HL-60/S4 treated with retinoic acid at 250 ng/mL for 4 days and 3 days (cell line): ENCODE data around the gene PLXNA4.

Source experiments
- in situ Hi-C: fragments of 300-500 bp; cut with MboI; formaldehyde crosslinking; loops from 2 replicates; pipeline ENCODE4 v1.7.0; 2022; ENCODE audit warnings: low sequenced_read_pairs

The PLXNA4 gene

DNA sequence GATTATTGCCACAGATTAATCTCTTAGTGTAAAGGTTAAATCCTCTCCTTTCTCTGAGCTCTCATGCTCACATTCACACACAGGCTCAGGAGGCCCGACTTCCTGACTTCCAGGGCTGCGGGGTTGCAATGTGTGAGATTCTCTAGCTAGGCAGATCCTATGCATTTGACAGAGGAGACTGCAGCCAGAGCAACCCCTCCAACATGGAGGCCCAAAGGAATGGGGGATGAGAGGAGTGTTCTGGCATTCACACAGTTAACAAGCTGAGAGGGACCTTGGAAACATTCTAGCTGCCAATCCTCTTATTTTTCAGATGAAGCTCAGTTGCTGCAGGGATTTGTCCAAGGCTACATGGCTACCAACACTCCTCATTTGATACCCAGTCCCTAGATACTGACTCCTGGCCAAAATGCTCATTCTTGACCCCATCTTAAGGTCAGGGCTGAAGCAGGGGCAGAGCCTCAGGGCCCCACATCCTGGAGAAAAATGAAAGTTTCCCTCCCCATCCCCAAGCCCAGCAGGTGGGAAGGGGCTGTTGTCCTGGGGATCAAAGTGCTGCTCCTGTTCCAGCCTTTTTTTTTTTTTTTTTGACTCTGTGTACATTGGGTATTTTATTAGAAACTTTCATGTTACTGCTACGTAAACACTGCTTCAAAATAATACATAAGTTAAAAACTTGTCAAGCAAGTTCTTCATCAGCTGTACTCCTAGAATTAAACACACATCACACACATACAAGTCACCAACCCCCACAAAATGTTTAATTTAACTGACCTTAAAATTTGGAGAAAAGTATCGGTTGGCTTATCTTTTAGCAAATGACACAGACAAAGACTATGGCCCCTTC, 325.6 kb downstream of the PLXNA4 start:
- in situ Hi-C loops: no loop called here

DNA sequence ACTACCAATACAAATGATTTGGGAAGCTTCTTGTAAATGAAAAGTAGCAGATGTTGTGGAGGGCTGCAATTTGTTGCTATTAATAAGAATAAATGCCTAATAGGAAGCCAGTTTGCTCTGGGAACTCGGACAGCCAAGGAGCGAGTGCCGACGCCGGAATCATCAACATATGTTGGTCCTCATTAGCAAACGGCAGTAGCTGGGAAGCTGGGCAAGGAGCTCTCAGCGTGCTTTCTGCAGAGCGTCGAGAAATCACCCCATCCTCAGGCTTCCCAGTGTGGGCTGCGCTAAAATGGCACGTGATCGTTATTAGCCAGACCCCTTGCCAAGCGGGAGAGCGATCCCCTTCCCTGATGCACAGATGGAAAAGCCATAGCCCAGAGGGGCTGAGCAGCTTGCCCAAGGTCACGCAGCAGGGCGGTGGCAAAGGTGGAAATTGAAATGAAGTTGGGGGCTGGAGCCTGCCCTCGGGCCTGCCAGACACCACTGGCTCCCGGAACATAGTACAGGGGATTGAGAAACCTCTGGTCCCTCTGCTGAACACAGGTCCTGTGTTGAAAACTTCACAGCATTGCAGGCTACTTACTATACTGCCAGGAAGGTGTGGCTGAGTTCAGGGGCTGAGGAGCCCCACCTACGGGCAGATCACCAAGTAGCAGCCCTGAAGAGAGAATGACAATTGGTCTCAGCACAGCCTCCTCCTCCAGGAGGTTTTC, 326.9 kb downstream of the PLXNA4 start:
- in situ Hi-C loops: no loop called here

DNA sequence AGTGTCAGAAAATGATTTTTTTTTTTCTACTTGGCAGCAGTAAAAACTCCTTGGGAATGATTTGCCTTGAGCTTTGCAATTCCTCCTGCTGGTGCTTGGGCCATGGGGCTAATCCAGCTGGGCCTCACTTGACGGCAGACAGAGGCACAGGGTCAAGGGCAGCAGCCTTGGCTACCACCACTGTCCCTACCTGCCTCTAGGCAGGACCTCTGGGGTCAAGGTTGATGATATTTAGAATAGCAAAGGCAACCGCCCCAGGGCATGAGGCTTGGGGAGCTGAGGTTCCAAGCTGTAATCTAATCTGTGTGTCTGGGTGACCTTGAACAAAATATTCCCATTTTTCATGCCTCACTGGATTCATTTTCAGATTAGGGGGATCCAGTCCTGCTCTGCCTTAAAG, 327.4 kb downstream of the PLXNA4 start:
- in situ Hi-C loops: no loop called here

DNA sequence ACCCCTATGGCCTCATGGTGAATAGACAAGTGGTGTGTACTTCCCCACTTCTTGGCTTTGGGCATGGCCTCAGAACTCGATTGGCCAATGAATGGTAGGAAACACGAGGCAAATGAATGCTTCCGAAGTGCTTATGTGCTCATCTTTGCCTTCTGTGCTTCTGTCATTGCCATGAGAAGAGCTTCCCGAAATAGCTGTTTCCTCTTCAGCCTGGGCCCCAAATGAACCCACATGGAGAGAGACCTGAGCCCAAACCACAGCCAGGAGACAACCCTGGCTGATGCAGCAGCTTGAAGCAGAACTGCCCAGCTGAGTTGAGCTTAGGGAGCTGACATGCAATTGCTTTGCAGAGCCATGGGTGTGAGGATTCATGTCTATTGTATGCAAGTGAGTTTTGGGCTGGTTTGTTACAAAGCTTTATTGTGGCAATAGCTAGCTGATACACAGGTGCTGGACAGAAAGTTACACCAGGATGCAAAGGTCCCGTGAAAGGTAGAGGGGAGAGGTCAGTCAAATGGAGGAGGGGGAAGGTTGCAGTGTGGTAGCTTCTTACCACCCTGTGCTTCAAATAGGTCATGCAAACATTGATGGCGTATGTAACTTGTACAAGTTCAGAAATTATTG, 328.2 kb downstream of the PLXNA4 start:
- in situ Hi-C loops: no loop called here

DNA sequence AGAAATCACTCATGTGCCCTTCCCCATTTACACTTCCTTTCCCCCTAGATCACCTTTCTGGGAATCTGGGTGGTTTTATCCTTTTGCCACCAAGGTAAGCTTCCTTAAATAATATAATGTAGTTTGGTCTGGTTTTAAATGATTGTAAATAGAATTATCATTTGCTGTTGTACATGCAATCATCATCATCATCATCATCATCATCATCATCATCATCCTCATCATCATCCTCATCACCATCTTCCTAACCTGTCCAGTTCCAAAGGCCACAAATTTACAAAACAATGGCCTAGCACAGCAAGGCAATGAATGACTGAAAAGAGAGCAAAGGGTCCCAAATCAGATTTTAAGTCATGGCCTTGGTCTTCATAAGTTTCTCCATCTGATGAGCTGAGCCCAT, 329.7 kb downstream of the PLXNA4 start:
- in situ Hi-C loops: no loop called here

DNA sequence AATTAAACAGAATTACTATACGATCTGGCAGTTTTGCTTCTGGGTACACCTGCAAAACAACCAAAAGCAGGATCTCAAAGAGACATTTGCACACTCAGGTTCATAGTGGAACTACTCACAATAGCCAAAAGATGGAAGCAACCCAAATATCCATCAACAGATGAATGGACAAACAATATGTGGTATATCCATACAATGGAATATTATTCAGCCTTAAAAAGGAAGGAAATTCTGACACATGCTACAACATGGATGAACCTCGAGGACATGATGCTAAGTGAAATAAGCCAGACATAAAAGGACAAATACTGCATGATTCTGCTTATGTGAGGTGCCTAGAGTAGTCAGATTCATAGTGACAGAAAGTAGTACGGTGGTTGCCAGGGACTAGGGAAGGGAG, 330.7 kb downstream of the PLXNA4 start:
- in situ Hi-C loops: no loop called here

DNA sequence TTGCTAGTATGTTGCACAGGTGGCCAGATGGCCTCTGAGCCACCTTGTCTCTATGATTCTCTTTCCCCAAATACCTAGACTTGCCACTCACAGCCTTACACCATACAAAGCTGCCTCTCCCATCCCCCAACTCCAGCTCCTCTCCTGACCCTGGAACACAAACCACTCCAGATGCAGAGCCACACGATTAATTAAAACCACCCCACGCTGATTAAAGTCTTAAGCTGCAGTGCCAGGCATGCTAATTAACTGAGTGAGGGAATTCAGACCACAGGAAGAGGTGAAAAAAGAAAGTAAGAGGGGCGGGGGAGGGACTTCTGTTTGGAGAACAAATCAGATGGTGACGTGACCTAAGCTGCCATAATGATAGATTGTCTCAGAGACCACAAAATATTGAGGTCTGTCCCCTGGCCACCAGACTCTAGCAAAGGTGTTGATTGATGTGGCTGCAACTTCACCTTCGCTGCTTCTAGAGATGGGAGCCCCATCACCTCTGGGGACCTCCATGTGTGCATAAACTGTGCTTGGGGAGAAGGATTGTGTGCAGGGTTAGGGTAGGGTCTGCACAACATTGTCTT, 331.3 kb downstream of the PLXNA4 start:
- in situ Hi-C loops: no loop called here

DNA sequence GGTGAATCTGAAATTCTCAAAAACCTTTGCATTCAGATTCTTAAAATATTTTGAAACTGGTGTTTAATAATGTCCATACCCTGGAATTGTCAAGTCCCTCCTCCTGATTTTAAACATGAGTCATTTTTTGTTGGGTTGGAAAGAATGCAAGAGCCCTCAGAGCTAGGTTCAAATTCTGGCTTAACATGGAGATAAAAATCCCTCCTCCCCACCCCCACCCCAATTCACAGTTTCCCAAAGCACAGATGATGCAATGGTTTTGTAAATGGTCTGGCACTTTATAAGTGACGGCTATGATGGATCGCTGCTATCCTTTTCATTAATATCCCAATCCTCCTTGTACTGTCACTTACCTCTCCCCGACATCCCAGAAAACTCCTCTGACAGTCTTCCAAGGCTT, 332.8 kb downstream of the PLXNA4 start:
- in situ Hi-C loops: no loop called here

DNA sequence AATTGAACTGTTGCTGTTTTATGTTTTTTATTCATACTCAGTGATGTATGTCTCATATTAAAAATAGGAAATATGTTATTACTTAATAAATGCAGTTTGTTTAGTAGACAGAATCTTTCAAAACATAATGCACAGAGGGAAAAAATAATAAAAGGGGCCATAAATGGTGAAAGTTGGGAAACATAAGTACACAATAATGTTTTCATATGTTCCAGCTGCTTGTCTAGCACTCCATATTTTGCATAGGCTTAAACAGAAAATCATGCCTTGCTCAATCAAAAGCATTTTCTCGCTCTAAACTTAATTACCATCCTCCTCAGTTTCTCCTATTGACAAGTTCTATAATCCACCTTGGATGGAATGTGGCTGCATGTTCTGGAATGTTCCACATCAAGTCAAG, 333.2 kb downstream of the PLXNA4 start:
- in situ Hi-C loops: no loop called here

DNA sequence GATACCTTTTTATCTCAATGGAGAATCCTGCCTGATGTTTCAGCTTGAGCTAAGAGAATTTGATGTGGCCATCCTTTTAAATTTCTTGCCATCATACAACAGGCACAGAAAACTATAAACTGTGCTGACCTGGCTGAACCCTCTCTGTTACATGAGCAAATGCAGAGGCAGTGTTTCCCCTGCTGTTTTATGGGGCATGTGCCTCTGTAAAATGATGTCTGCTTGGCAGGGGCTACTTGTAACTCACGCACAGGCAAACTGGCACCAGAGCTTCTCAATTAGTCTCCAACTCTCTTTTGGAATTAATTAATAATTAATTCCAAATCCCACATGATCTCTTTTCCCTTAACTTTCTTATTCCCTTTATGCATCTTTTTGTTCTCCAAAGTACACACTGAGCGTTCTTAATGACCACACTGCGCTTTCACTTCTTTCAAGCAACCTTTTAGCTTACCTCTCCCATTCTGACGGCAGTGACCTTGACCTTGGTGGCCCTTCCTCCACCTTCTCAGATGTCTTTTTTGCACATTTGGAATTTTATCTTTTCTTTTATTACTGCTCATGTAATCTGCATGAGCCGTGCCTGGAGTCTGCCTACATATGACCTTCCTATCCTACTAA, 334.0 kb downstream of the PLXNA4 start:
- in situ Hi-C loops: no loop called here

DNA sequence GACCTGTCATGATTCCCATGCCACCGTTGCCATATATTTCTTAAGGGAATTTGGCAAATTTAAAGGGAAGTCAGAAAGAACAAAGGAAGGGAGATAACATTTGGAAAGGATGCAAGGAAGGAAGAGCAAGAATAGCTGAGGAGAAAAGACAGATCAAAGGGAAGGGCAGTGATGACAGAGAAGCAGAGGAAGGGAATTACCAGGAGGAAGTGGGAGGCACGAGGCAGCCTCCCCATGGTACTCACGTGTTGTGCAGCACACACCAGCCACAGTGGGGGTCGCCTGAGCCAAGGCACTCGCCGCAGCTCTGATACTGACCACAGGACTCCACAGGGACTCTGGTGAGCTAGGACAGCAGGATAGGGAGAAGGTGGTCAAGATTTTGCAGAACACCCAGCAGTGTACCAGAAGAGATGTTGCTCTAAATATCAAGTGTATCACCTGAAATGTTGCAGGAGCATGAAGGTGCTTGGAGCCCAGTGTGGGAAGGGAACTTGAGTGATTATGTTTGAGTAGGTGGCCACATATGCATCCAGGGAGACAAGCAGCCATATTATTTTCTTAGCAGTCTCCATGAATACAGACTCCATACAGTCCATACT, 335.3 kb downstream of the PLXNA4 start:
- in situ Hi-C loops: no loop called here

DNA sequence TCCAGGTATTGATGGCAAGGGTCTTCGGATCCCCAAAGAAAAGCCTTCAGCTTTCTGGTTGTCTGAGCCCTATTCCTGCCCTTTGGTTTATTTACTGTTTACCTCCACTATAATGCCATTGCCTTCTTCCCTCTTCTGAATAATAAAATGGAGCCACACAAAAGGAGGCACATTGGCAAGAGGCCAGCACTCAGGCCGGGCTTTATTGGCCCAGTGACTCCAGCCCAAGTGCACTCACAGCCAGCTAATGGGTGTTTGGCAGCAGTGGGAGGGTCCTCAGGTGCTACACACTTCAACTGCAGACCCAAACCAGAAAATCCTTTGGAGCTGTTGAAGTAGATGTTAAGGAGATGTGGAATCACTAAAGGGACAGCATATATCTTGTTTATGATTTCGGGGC, 336.0 kb downstream of the PLXNA4 start:
- in situ Hi-C loops: no loop called here

DNA sequence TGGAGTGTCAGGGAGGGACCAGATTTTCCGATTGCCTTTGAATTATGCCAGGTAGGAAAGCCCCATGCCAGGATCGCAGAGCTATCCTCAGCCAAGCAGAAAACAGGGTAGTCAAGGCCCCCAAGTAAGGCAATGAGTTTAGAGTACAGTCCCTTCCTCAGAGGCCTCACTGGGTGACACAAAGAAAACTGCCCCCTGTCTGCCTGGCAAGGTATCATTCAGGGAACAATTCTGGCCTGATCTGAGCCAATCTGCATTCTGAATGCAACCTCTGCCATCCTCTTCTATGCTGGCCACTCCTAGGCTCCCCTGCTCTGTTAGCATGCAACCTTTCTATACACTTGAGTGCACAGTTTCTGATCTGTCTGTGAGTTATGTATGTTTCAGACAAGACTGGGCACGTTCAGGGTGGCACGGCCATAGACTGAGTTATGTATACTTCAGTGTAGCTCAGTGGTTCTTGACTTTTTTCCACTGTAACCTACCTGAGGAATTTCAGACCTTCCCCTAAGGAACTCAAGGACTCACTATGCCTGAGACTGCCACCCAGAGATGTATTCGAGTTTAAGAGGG, 336.8 kb downstream of the PLXNA4 start:
- in situ Hi-C loops: no loop called here

DNA sequence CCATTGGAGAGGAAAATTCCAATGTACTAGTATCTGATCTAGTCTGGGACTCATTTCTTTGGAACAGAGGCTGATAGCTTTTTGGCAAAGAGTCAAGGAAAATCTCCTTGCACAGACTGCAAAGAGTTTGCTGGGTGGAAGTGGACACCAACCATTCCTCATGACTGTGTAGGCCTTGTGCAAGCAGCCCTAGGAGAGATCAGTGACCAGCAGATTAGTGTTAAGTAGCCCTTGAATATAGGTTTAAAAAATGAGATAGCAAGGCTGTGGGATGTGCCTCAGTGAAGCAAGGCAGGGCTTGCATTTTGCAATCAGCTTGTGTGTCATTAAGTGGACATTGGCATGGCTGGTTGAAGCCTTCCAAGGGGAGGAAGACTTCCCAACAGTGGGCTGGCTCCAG, 341.6 kb downstream of the PLXNA4 start:
- in situ Hi-C loops: no loop called here

DNA sequence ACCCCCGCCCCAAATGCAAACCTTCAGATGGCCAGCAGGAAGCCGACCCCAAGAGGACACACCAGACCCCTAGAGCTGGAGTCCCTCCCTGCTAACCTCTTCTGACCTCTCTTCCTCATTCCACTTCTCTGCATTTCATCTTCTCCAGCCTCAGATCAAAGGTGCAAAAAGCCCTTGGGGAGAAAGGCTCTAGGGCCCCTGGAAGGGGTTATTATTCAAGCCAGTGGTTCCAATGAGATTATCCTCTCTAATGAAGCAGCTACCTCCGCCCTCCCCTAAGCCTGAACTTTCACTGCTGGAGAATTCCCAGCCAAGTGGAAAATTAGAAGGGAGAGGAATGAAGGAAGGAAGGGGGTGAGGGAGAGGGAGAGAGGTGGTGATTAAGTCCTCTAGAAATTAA, 343.9 kb downstream of the PLXNA4 start:
- in situ Hi-C loops: no loop called here

DNA sequence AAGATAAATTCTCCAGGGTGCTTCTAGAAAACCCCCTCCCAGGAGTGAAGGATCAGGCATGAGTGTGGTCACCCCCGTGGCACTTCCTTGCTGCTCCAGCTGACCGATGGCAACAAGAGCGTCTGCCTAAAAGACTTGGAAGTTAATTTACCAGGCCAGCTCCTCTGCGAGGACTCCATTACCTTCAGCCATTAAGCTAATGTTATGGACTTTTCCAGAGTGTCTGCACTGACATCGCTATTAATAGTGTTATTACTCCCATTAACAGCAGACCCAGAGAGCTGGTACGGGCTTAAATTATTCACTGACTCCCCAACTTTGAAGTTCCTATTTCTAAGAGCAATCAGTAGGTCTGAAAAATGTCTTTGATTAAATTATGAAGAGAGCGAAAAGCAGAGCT, 345.8 kb downstream of the PLXNA4 start:
- in situ Hi-C loops: no loop called here

DNA sequence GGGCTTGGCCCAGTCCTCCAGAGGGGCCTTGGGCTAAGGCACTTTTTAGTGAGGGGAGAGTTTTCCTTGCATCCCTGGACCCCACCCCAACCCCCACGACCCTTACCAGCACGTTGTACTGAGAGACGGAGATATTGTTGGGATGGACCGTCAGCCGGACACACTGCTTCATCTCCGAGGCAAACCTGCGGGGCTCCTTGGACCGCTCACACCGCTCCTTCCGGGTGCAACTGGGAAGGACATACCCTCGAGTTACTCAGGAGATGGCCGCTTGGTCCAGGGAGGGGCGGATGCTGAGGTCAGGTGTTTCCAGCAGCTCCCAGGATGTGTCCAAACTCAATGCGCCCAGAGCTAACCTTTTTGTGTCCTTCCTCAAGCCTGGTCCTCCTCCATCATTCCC, 348.0 kb downstream of the PLXNA4 start:
- in situ Hi-C loops: no loop called here

DNA sequence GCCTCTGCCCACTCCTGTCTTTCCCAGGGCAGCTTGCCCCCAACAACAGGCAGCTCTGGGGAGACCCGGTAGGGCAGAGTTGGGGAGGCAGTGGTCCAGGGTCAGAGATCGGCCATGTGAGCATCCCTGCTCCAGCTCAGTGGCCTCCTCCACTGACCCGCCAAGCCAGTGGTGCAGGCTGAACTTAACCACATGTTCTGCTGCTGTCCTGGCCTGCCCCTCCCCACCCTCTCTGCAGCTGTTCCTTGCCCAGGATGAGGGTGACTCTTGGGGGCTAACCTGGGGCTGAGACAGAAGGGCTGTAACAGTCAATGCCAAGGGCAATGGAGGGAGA, 349.3 kb downstream of the PLXNA4 start:
- in situ Hi-C loops: no loop called here

DNA sequence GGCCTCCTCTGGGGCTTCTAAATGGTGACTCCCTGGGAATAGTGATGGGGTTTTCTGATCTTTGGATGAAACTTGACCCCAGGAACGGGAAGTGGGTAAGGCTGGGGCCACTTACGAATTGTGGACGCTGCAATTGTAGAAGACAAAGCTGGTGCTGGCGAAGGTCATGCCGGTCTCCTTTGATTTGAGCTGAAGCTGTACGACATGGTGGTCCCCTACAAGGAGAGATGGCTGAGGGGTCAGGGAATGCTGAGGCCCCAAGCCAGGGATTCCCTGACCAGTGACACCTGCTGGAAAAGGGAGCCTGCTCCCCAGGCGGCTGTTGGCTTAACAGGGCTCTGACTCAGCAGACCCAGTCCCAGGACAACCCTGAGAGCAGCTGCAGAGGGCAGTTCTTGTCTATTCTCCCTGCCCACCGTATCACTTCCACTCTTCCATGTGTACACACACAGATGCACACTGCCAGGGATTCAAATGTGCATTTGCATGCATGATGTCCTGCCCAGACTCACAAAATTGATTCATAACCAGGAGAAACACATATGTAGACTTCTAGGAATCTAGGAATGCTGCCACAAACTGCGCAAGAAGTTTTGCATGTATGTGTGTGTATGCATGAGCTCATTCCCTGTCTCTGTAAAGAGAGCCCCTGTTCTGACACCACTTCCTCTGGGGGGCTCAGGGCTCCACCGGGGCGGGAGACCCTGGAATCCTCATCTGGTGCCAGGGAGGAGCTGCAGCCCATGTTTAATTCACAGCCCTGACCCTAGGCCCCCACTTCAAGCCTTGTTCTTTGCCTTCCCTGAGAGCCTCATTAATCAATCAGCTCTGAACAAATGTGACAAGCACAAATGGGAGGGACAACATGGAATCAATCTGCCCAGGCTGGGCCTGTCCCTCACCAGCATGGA, 350.0 kb downstream of the PLXNA4 start:
- in situ Hi-C loops: no loop called here
